HepG2 (cell line): Measurements from ENCODE around the gene B9D2. TPM values are rescaled to one million over a fixed set of nuclear protein-coding genes. Genes with fewer than 3 reads are reported as not detected.

Source experiments
- ATAC-seq: fragments of 200-7000 bp; cut with Tn5 transposase; 3 replicates; pipeline ENCODE4 v1.9.1; 2020; ENCODE audit warnings: mild to moderate bottlenecking, moderate library complexity
- BruUV-seq: library from RNA; stranded (reverse); fragments of 400-500 nt; replicated peaks from 2 replicates; lab custom pipeline; 2021; lab: Mats Ljungman, UMichigan
- CTCF ChIA-PET: fragments of 300-600 bp; formaldehyde crosslinking; extraction: SDS; loops from one replicate; lab custom pipeline; 2021; ENCODE audit warnings: low total read pairs, inconsistent platforms, low intra/inter-chr PET ratio; lab: Yijun Ruan, JAX
- POLR2A ChIA-PET: fragments of 350-600 bp; sonication (Branson Sonifier 250); formaldehyde crosslinking; loops from one replicate; lab custom pipeline; 2020; ENCODE audit warnings: antibody characterized with exemption, inconsistent platforms; lab: Yijun Ruan, JAX
- DNase-seq: peaks from one replicate; pipeline ENCODE4 v3.0.0-alpha.2; 2015; ENCODE audit warnings: low spot score
- FAIRE-seq: peaks from 3 replicates; lab custom pipeline; 2011; peaks lifted over from hg19 to GRCh38; lab: Jason Lieb, UNC
- H2AFZ ChIP-seq: one replicate; pipeline ENCODE4 v1.6.1; 2011; ENCODE audit warnings: low read length, inconsistent platforms
- H3K27ac ChIP-seq: fragments of 300-600 bp; 3 replicates; pipeline ENCODE4 v1.8.0; 2011; ENCODE audit warnings: mixed run types, mild to moderate bottlenecking, mixed read lengths, low read length, inconsistent platforms; ENCODE audit not compliant: insufficient read depth; ENCODE audit errors: extremely low read length
- H3K27me3 ChIP-seq, 2 experiments: fragments of 200-600 bp in 1 of 2; 2 replicates in 1 of 2; 3 replicates in 1 of 2; pipeline versions ENCODE4 v1.6.0 to v1.8.0; 2011; ENCODE audit warnings: low read length in 2 of 2, mild to moderate bottlenecking in 2 of 2, moderate library complexity in 2 of 2, inconsistent platforms in 1 of 2; ENCODE audit not compliant: insufficient read depth in 2 of 2, control insufficient read depth in 1 of 2
- H3K36me3 ChIP-seq, 2 experiments: fragments of 200-600 bp in 1 of 2; replicated peaks in 1 of 2; 2 replicates in 1 of 2; 3 replicates in 1 of 2; pipeline versions ENCODE4 v1.5.1 to v1.8.0; 2011; ENCODE audit warnings: low read length in 2 of 2, inconsistent platforms in 1 of 2; ENCODE audit not compliant: insufficient read depth in 2 of 2, control insufficient read depth in 1 of 2
- H3K4me1 ChIP-seq: 2 replicates; pipeline ENCODE4 v1.5.1; 2012; ENCODE audit warnings: low read length, inconsistent platforms; ENCODE audit not compliant: insufficient read depth
- H3K4me2 ChIP-seq: 2 replicates; pipeline ENCODE4 v1.6.0; 2011; ENCODE audit warnings: low read depth, low read length, inconsistent platforms
- H3K4me3 ChIP-seq, 3 experiments: fragments of 200-600 bp in 1 of 3; sonication (generic), shearing (Covaris generic) in 1 of 3; replicated peaks in 1 of 3; 2 replicates each; pipeline ENCODE4 v1.5.1; 2011 to 2016; ENCODE audit warnings: low read length in 3 of 3, inconsistent platforms in 2 of 3, low read depth in 2 of 3, mild to moderate bottlenecking in 2 of 3, control low read depth in 1 of 3, mixed read lengths in 1 of 3; ENCODE audit not compliant: insufficient read depth in 1 of 3
- H3K79me2 ChIP-seq: one replicate; pipeline ENCODE4 v1.6.1; 2011; ENCODE audit warnings: low read length, inconsistent platforms; ENCODE audit not compliant: insufficient read depth
- H3K9ac ChIP-seq: 2 replicates; pipeline ENCODE4 v1.6.0; 2011; ENCODE audit warnings: mild to moderate bottlenecking, low read depth, low read length, inconsistent platforms; ENCODE audit not compliant: insufficient read depth
- H3K9me3 ChIP-seq: 2 replicates; pipeline ENCODE4 v1.5.1; 2012; ENCODE audit warnings: mild to moderate bottlenecking, low read length
- H4K20me1 ChIP-seq: 2 replicates; pipeline ENCODE4 v1.6.0; 2011; ENCODE audit warnings: inconsistent platforms, mild to moderate bottlenecking, low read length, moderate library complexity; ENCODE audit not compliant: insufficient read depth
- AGO1 ChIP-seq: fragments of 200-400 bp; formaldehyde crosslinking; IDR thresholded peaks from 2 replicates; pipeline ENCODE4 v1.6.1; 2017; ENCODE audit warnings: mild to moderate bottlenecking, low read depth, low read length, moderate library complexity; ENCODE audit not compliant: poor library complexity, severe bottlenecking
- KDM3A ChIP-seq: IDR thresholded peaks from 2 replicates; pipeline ENCODE4 v1.6.1; 2018; ENCODE audit warnings: low read depth, missing compliant biosample characterization
- KDM5A ChIP-seq: fragments of 200-600 bp; sonication (generic); IDR thresholded peaks from 2 replicates; pipeline ENCODE4 v1.7.0; 2018; ENCODE audit warnings: antibody characterized with exemption, mild to moderate bottlenecking, low read length, borderline replicate concordance
- KDM6A ChIP-seq: IDR thresholded peaks from 2 replicates; pipeline ENCODE4 v1.6.1; 2016; ENCODE audit warnings: low read depth
- MAFG ChIP-seq: sonication (generic); formaldehyde crosslinking; IDR thresholded peaks from 2 replicates; pipeline ENCODE4 v1.5.1; 2020; ENCODE audit warnings: mild to moderate bottlenecking, missing genetic modification reagents
- MAX ChIP-seq: IDR thresholded peaks from 2 replicates; pipeline ENCODE4 v1.6.1; 2012; ENCODE audit warnings: inconsistent platforms
- NFATC3 ChIP-seq: sonication (generic); formaldehyde crosslinking; IDR thresholded peaks from 2 replicates; pipeline ENCODE4 v1.5.1; 2020; ENCODE audit warnings: mild to moderate bottlenecking, missing genetic modification reagents
- NFIC ChIP-seq: IDR thresholded peaks from 2 replicates; pipeline ENCODE4 v1.6.1; 2012; ENCODE audit warnings: mild to moderate bottlenecking, low read length, inconsistent platforms
- RARG ChIP-seq: sonication (generic); formaldehyde crosslinking; IDR thresholded peaks from 2 replicates; pipeline ENCODE4 v1.4.0; 2020; ENCODE audit warnings: low read depth, mild to moderate bottlenecking, missing genetic modification reagents
- RBFOX2 ChIP-seq: fragments of 200-400 bp; formaldehyde crosslinking; IDR thresholded peaks from 2 replicates; pipeline ENCODE4 v1.6.1; 2017; ENCODE audit warnings: low read depth, mild to moderate bottlenecking, low read length
- RFX1 ChIP-seq: fragments of 450-650 bp; IDR thresholded peaks from 2 replicates; pipeline ENCODE4 v1.6.1; 2017
- SETDB1 ChIP-seq: sonication (generic); formaldehyde crosslinking; IDR thresholded peaks from 2 replicates; pipeline ENCODE4 v1.5.1; 2020; ENCODE audit warnings: missing genetic modification reagents, mild to moderate bottlenecking, borderline replicate concordance
- THYN1 ChIP-seq: sonication (generic); formaldehyde crosslinking; IDR thresholded peaks from 2 replicates; pipeline ENCODE4 v1.8.1; 2023; ENCODE audit warnings: low read depth, mild to moderate bottlenecking, moderate library complexity, missing genetic modification reagents, borderline replicate concordance
- XBP1 ChIP-seq: sonication (generic); formaldehyde crosslinking; IDR thresholded peaks from 2 replicates; pipeline ENCODE4 v1.5.0; 2020; ENCODE audit warnings: missing genetic modification reagents
- ZNF367 ChIP-seq: sonication (generic); formaldehyde crosslinking; IDR thresholded peaks from 2 replicates; pipeline ENCODE4 v1.4.0; 2020; ENCODE audit warnings: missing genetic modification reagents, borderline replicate concordance
- ZNF546 ChIP-seq: sonication (generic); formaldehyde crosslinking; conservative IDR thresholded peaks from 2 replicates; pipeline ENCODE4 v1.8.1; 2023; ENCODE audit warnings: mild to moderate bottlenecking, missing genetic modification reagents
- ZNF598 ChIP-seq: sonication (generic); formaldehyde crosslinking; IDR thresholded peaks from 2 replicates; pipeline ENCODE4 v1.5.1; 2020; ENCODE audit warnings: mild to moderate bottlenecking, missing genetic modification reagents, borderline replicate concordance
- ZNF691 ChIP-seq: sonication (generic); formaldehyde crosslinking; IDR thresholded peaks from 2 replicates; pipeline ENCODE4 v1.4.0; 2020; ENCODE audit warnings: missing genetic modification reagents, low read depth, mild to moderate bottlenecking, borderline replicate concordance
- WGBS: methylation state at CpG from one replicate; pipeline ENCODE4 v1.1.6; 2017; ENCODE audit warnings: low lambda C conversion rate; 5-methylcytosine and 5-hydroxymethylcytosine counted together
- in situ Hi-C: cut with HindIII; loops from 2 replicates; pipeline ENCODE4 v1.10.0; 2017; ENCODE audit warnings: low pct_unique_long_range_greater_than_20kb; ENCODE audit not compliant: extremely low pct_ligation_motif_present
- intact Hi-C: fragments of 100-400 bp; cut with micrococcal nuclease; formaldehyde crosslinking; loops from one replicate; pipeline ENCODE4 v1.10.0; 2022; ENCODE audit not compliant: unreplicated experiment
- polyA plus RNA-seq, 8 experiments: library from polyadenylated mRNA; depleted of rRNA in 3 of 8; stranded (reverse) in 7 of 8; unstranded in 1 of 8; fragments of >200 nt; fragmentation: Illumina TruSeq in 4 of 8; extraction: Trizol in 4 of 8; gene quantifications; 2 replicates each; pipeline versions ENCODE4 v1.2.1 to v1.2.3, GENCODE V29; 2011 to 2016; ENCODE audit warnings: low read depth in 4 of 8, missing spikeins in 1 of 8, mixed read lengths in 1 of 8; ENCODE audit not compliant: insufficient read depth in 1 of 8
- total RNA-seq, 5 experiments: library from RNA; depleted of rRNA; stranded (reverse); fragments of >200 nt; fragmentation: Illumina TruSeq; extraction: Trizol; gene quantifications; 2 replicates each; pipeline ENCODE4 v1.2.3, GENCODE V29; 2016; ENCODE audit warnings: low read depth in 1 of 5
- TF ChIP-seq, protein P1 (sequence below): sonication (generic); formaldehyde crosslinking; IDR thresholded peaks from 2 replicates; pipeline ENCODE4 v1.5.0; 2020; ENCODE audit warnings: missing genetic modification reagents

The B9D2 gene
- total and polyA plus RNA-seq, 2 of the 13 experiments (the other 11 are each of a cell fraction or from before 2014, with no cell fraction given), result 3.1 to 4.4 TPM

GRCh38 chr19:41398598-41398997, 34.6 kb upstream of the B9D2 start:
- ATAC-seq (peak; percentile 33; the same call in 2 of the 3 replicates), FAIRE-seq (no peak), DNase-seq (no peak)
- Histone ChIP-seq H3K27me3 (no peaks in the 10 kb centered on the region; a peak in 1 of 5 replicates), H3K4me2 (peak overlapping the region; percentile 83), H3K9me3 (no peaks in the 10 kb centered on the region), H3K4me1 (peaks cover 23% of the 10 kb centered on the region), H2AFZ (no peak overlapping the region), H3K36me3 (no peaks in the 10 kb centered on the region), H4K20me1 (no peaks in the 10 kb centered on the region), H3K27ac (peak overlapping the region; percentile 94), H3K9ac (peak overlapping the region; percentile 93), H3K4me3 (peak overlapping the region; percentile 86 to 94 (median 90)), H3K79me2 (peaks cover 32% of the 10 kb centered on the region)
- intact Hi-C loops (no loop called here), in situ Hi-C loops (no loop called here)
- no TSS peak for BruUV-seq
- TF ChIP-seq MAFG (CRISPR knock-in tag) (no peak), RFX1 (peak; percentile 49; the same call in 1 of the 2 replicates)
- CTCF ChIA-PET, result no interaction called here
- WGBS, result 6% methylated on average over 3 of the region's 3 CpGs
- POLR2A ChIA-PET, result interaction anchor here (1.0 to 1.6 kb wide), 2 partner anchors 10 to 29 kb away, joined by 3 to 8 read pairs; partner anchors contain the start of gene B3GNT8

- H3K4me3 ChIP-seq, result peak overlapping the region; percentile 86 to 94 (median 90)
- BruUV-seq, result no TSS peak
- ChIA-PET POLR2A (interaction anchor here (1.0 to 1.6 kb wide), 2 partner anchors 10 to 29 kb away, joined by 3 to 8 read pairs; partner anchors contain the start of gene B3GNT8), CTCF (no interaction called here)
- peak overlapping the region; percentile 93 for H3K9ac ChIP-seq
- no peak for FAIRE-seq
- H3K9me3 ChIP-seq, result no peaks in the 10 kb centered on the region
- peak overlapping the region; percentile 94 for H3K27ac ChIP-seq
- under 1% methylated on average over 5 of the region's 5 CpGs for WGBS
- no peaks in the 10 kb centered on the region for H3K36me3 ChIP-seq
- DNase-seq, result no peak
- intact Hi-C loops, result no loop called here
- H3K4me1 ChIP-seq, result peaks cover 26% of the 10 kb centered on the region
- in situ Hi-C loops, result no loop called here
- peak overlapping the region; percentile 83 for H3K4me2 ChIP-seq
- no peaks in the 10 kb centered on the region; a peak in 1 of 5 replicates for H3K27me3 ChIP-seq
- ATAC-seq, result no peak
- H2AFZ ChIP-seq, result no peak overlapping the region
- peaks cover 32% of the 10 kb centered on the region for H3K79me2 ChIP-seq
- H4K20me1 ChIP-seq, result no peaks in the 10 kb centered on the region
- TF ChIP-seq XBP1 (CRISPR knock-in tag), result no peak
- TF ChIP-seq NFATC3 (CRISPR knock-in tag), result no peak
- TF ChIP-seq KDM5A, result peak; percentile 76
- TF ChIP-seq KDM3A (CRISPR knock-in tag), result 0 out of 2 replicates have a peak, but pooled peaks have one; percentile 0
- 0 out of 2 replicates have a peak, but pooled peaks have one; percentile 8 for TF ChIP-seq NFIC
- TF ChIP-seq SETDB1 (CRISPR knock-in tag), result no peak
- TF ChIP-seq ZNF598 (CRISPR knock-in tag), result no peak
- TF ChIP-seq MAX, result no peak
- TF ChIP-seq, protein P1, sequence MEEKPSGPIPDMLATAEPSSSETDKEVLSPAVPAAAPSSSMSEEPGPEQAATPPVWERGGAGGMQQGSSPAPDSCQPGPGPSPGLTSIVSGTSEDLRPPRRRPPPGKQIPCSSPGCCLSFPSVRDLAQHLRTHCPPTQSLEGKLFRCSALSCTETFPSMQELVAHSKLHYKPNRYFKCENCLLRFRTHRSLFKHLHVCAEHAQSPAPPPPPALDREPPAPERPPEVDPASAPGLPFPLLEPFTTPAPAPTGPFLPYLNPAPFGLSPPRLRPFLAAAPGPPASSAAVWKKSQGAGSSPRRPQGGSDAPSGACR, result no peak
- no peak for TF ChIP-seq AGO1
- TF ChIP-seq RARG (CRISPR knock-in tag), result no peak
- TF ChIP-seq RBFOX2, result no peak
- TF ChIP-seq ZNF691 (CRISPR knock-in tag), result no peak
- 0 out of 2 replicates have a peak, but pooled peaks have one; percentile 8 for TF ChIP-seq ZNF546 (CRISPR knock-in tag)
- TF ChIP-seq THYN1 (CRISPR knock-in tag), result no peak
- no peak for TF ChIP-seq KDM6A
- TF ChIP-seq ZNF367 (CRISPR knock-in tag), result no peak
Measured at GRCh38 chr19:41398050-41398418, 34.1 kb upstream of the B9D2 start.
